ENCODE data around the gene ZNF536. TPM values are rescaled to one million over a fixed set of nuclear protein-coding genes. Genes with fewer than 3 reads are reported as not detected.

The ZNF536 gene
- total and polyA plus RNA-seq, 3 donors from 2014 or later = 6.6 to 57.6 (median 35.1) TPM

- intact Hi-C loops (cut with DNase I; ENCODE audit: low total_unique reads) = no loop called here
- no peaks in the 10 kb centered on the region for H3K9me3 ChIP-seq
- H3K27me3 ChIP-seq = no peaks in the 10 kb centered on the region
- 60 to 70% methylated on average over 2 of the region's 2 CpGs for WGBS, 2 donors
- no peaks in the 10 kb centered on the region for H3K36me3 ChIP-seq (ENCODE audit: low read depth, missing control alignments)
- H3K27ac ChIP-seq = no peak overlapping the region
- H3K4me1 ChIP-seq = no peaks in the 10 kb centered on the region
- DNase-seq = no peak
- H3K4me3 ChIP-seq = no peak overlapping the region
- TF ChIP-seq CTCF (IDR thresholded peaks at IDR 0.05) (no peak), POLR2A (IDR thresholded peaks at IDR 0.05) (no peak)
Measured at GRCh38 chr19:30547246-30547645, 175.1 kb downstream of the ZNF536 start.

- Histone ChIP-seq H3K9me3 (no peaks in the 10 kb centered on the region), H3K4me1 (no peaks in the 10 kb centered on the region), H3K27ac (no peak overlapping the region), H3K4me3 (no peak overlapping the region), H3K27me3 (no peaks in the 10 kb centered on the region), H3K36me3 (ENCODE audit: low read depth, missing control alignments) (no peaks in the 10 kb centered on the region)
- TF ChIP-seq CTCF (IDR thresholded peaks at IDR 0.05) (no peak), POLR2A (IDR thresholded peaks at IDR 0.05) (no peak)
- WGBS, 2 donors = 90 to 95% methylated on average over 4 to 13 of the region's 13 CpGs
- intact Hi-C loops (cut with DNase I; ENCODE audit: low total_unique reads) = no loop called here
- no peak for DNase-seq
Measured at GRCh38 chr19:30549151-30549550, 177.0 kb downstream of the ZNF536 start.

GRCh38 chr19:30551271-30551670 lies 179.1 kb downstream of the ZNF536 start:
- Histone ChIP-seq H3K27me3 (no peaks in the 10 kb centered on the region), H3K36me3 (ENCODE audit: low read depth, missing control alignments) (no peaks in the 10 kb centered on the region), H3K9me3 (no peaks in the 10 kb centered on the region), H3K27ac (no peak overlapping the region), H3K4me1 (no peaks in the 10 kb centered on the region), H3K4me3 (no peak overlapping the region)
- TF ChIP-seq POLR2A (IDR thresholded peaks at IDR 0.05) (no peak), CTCF (IDR thresholded peaks at IDR 0.05) (no peak)
- DNase-seq = no peak
- WGBS, 2 donors = 75 to 78% methylated on average over 9 to 11 of the region's 11 CpGs
- intact Hi-C loops (cut with DNase I; ENCODE audit: low total_unique reads) = no loop called here

DNA sequence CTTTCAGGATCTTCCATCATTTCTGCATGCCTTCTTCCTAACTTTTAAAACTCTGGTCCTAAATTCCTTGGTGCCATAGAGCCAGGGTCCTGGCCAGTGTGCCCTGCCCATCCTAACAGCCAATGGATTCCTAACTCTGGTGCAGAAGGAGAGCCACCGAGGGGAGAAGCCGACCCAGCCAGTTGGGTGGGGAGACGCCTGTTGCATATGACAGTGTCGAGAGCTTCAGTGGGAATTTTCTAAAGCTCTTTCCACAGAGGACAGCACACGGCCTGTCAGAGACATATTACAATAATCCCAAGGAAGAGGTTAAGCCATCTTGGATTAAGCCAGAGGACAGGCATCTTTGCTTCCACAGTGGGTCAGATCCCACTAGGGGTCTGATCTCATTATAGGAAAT lies 180.4 kb downstream of the ZNF536 start:
- Histone ChIP-seq H3K9me3 (no peaks in the 10 kb centered on the region), H3K4me1 (no peaks in the 10 kb centered on the region), H3K27ac (no peak overlapping the region), H3K36me3 (ENCODE audit: low read depth, missing control alignments) (no peaks in the 10 kb centered on the region), H3K4me3 (no peak overlapping the region), H3K27me3 (no peaks in the 10 kb centered on the region)
- TF ChIP-seq CTCF (IDR thresholded peaks at IDR 0.05) (no peak), POLR2A (IDR thresholded peaks at IDR 0.05) (no peak)
- 84 to 95% methylated on average over 2 to 5 of the region's 5 CpGs for WGBS, 2 donors
- intact Hi-C loops (cut with DNase I; ENCODE audit: low total_unique reads) = no loop called here
- DNase-seq = no peak

GRCh38 chr19:30555075-30555790 lies 183.0 kb downstream of the ZNF536 start:
- 81 to 87% methylated on average over 12 of the region's 12 CpGs for WGBS, 2 donors
- Histone ChIP-seq H3K36me3 (ENCODE audit: low read depth, missing control alignments) (no peaks in the 10 kb centered on the region), H3K9me3 (no peaks in the 10 kb centered on the region), H3K4me1 (no peaks in the 10 kb centered on the region), H3K27ac (no peak overlapping the region), H3K4me3 (no peak overlapping the region), H3K27me3 (no peaks in the 10 kb centered on the region)
- DNase-seq = no peak
- TF ChIP-seq CTCF (IDR thresholded peaks at IDR 0.05) (no peak), POLR2A (IDR thresholded peaks at IDR 0.05) (no peak)
- intact Hi-C loops (cut with DNase I; ENCODE audit: low total_unique reads) = no loop called here
